Keratinocyte (primary cell): ENCODE data around the gene TGM4. TPM values are rescaled to one million over a fixed set of nuclear protein-coding genes. Genes with fewer than 3 reads are reported as not detected.
A peak's percentile ranks its signal among the peaks of the same experiment; 100 is the strongest.

Experiments
- DNase-seq: peaks from one replicate; pipeline ENCODE4 v3.0.0-alpha.2; 2011; ENCODE audit warnings: low read depth, missing footprints, low spot score
- FAIRE-seq: peaks from 2 replicates; lab custom pipeline; 2011; peaks lifted over from hg19 to GRCh38; lab: Jason Lieb, UNC
- H2AFZ ChIP-seq: 2 replicates; pipeline ENCODE4 v1.6.0; 2012; ENCODE audit warnings: low read length, control low read depth, inconsistent platforms; ENCODE audit not compliant: control insufficient read depth
- H3K27ac ChIP-seq: 2 replicates; pipeline ENCODE4 v1.5.1; 2011; ENCODE audit warnings: low read length; ENCODE audit not compliant: control insufficient read depth, insufficient read depth
- H3K27me3 ChIP-seq: 3 replicates; pipeline ENCODE4 v1.6.0; 2011; ENCODE audit warnings: low read length; ENCODE audit not compliant: control insufficient read depth, insufficient read depth; ENCODE audit errors: extremely low read depth
- H3K36me3 ChIP-seq, 2 experiments: 2 replicates in 1 of 2; 3 replicates in 1 of 2; pipeline ENCODE4 v1.5.1; 2011; ENCODE audit warnings: low read length in 2 of 2, mild to moderate bottlenecking in 1 of 2; ENCODE audit not compliant: control insufficient read depth in 2 of 2, insufficient read depth in 2 of 2; ENCODE audit errors: extremely low read depth in 1 of 2
- H3K4me1 ChIP-seq: 3 replicates; pipeline ENCODE4 v1.5.1; 2011; ENCODE audit warnings: low read length; ENCODE audit not compliant: control insufficient read depth, insufficient read depth; ENCODE audit errors: extremely low read depth
- H3K4me2 ChIP-seq: 3 replicates; pipeline ENCODE4 v1.6.0; 2011; ENCODE audit warnings: low read depth, low read length; ENCODE audit not compliant: control insufficient read depth, insufficient read depth; ENCODE audit errors: extremely low read depth
- H3K4me3 ChIP-seq, 3 experiments: fragments of 200-600 bp in 1 of 3; sonication (generic) in 1 of 3; 2 replicates in 2 of 3; 3 replicates in 1 of 3; pipeline ENCODE4 v1.5.1; 2011 to 2016; ENCODE audit warnings: low read length in 3 of 3, mild to moderate bottlenecking in 3 of 3, control low read depth in 2 of 3, inconsistent platforms in 1 of 3, low read depth in 1 of 3, mixed read lengths in 1 of 3, mixed run types in 1 of 3, moderate library complexity in 1 of 3; ENCODE audit not compliant: control insufficient read depth in 2 of 3, insufficient read depth in 2 of 3; ENCODE audit errors: extremely low read depth in 1 of 3
- H3K79me2 ChIP-seq: 2 replicates; pipeline ENCODE4 v1.6.0; 2012; ENCODE audit warnings: low read length; ENCODE audit not compliant: control insufficient read depth, insufficient read depth
- H3K9ac ChIP-seq: 3 replicates; pipeline ENCODE4 v1.6.0; 2011; ENCODE audit warnings: low read length; ENCODE audit not compliant: control insufficient read depth, insufficient read depth; ENCODE audit errors: extremely low read depth
- H3K9me1 ChIP-seq: 3 replicates; pipeline ENCODE4 v1.6.0; 2011; ENCODE audit warnings: low read length; ENCODE audit not compliant: control insufficient read depth, insufficient read depth; ENCODE audit errors: extremely low read depth
- H3K9me3 ChIP-seq: 2 replicates; pipeline ENCODE4 v1.5.1; 2012; ENCODE audit warnings: low read depth, low read length; ENCODE audit not compliant: control insufficient read depth
- H4K20me1 ChIP-seq: 3 replicates; pipeline ENCODE4 v1.6.0; 2011; ENCODE audit warnings: low read length; ENCODE audit not compliant: control insufficient read depth, insufficient read depth; ENCODE audit errors: extremely low read depth
- EZH2 ChIP-seq: IDR thresholded peaks from one replicate; pipeline ENCODE4 v1.6.1; 2012; ENCODE audit warnings: inconsistent platforms, mild to moderate bottlenecking, low read length, moderate library complexity
- dilution Hi-C: fragments of 300-500 bp; cut with MboI; formaldehyde crosslinking; loops from one replicate; pipeline ENCODE4 v1.7.0; 2020; ENCODE audit warnings: low sequenced_read_pairs; ENCODE audit not compliant: extremely low pct_ligation_motif_present
- polyA plus RNA-seq, 5 experiments: library from polyadenylated mRNA; depleted of rRNA in 3 of 5; stranded (reverse) in 3 of 5; stranded (forward) in 1 of 5; unstranded in 1 of 5; fragments of >200 nt; gene quantifications; 1 replicate in 1 of 5; 2 replicates in 3 of 5; 3 replicates in 1 of 5; pipeline versions ENCODE4 v1.2.1 to v1.2.3, GENCODE V29; 2011 to 2012; ENCODE audit warnings: missing spikeins in 2 of 5, low read depth in 1 of 5, low replicate concordance in 1 of 5
- TF ChIP-seq, protein P1 (sequence below), 3 experiments: IDR thresholded peaks in 1 of 3; conservative IDR thresholded peaks in 1 of 3; optimal IDR thresholded peaks in 1 of 3; 2 replicates in 2 of 3; 3 replicates in 1 of 3; pipeline versions ENCODE3 to v1.5.1; 2011; ENCODE audit warnings: low read length in 3 of 3, mild to moderate bottlenecking in 3 of 3, moderate library complexity in 2 of 3, control low read depth in 1 of 3, inconsistent platforms in 1 of 3; ENCODE audit not compliant: insufficient read depth in 2 of 3; ENCODE audit errors: extremely low read depth in 1 of 3

The TGM4 gene
- polyA plus RNA-seq, 1 donor (not counting 4 experiments of a cell fraction or from before 2014, with no cell fraction given), result 1.3 TPM

- Histone ChIP-seq H3K9me3 (no peaks in the 10 kb centered on the region), H4K20me1 (no peaks in the 10 kb centered on the region), H3K79me2 (no peaks in the 10 kb centered on the region), H3K4me3 (peak overlapping the region in 1 of 3 experiments; percentile 1), H3K9me1 (no peaks in the 10 kb centered on the region), H3K4me2 (peak overlapping the region; percentile 70), H3K27me3 (no peaks in the 10 kb centered on the region), H3K36me3 (no peaks in the 10 kb centered on the region), H3K4me1 (peaks cover 51% of the 10 kb centered on the region), H3K27ac (peak overlapping the region; percentile 98), H2AFZ (peak overlapping the region; percentile 14), H3K9ac (peak overlapping the region; percentile 74)
- TF ChIP-seq, protein P1, sequence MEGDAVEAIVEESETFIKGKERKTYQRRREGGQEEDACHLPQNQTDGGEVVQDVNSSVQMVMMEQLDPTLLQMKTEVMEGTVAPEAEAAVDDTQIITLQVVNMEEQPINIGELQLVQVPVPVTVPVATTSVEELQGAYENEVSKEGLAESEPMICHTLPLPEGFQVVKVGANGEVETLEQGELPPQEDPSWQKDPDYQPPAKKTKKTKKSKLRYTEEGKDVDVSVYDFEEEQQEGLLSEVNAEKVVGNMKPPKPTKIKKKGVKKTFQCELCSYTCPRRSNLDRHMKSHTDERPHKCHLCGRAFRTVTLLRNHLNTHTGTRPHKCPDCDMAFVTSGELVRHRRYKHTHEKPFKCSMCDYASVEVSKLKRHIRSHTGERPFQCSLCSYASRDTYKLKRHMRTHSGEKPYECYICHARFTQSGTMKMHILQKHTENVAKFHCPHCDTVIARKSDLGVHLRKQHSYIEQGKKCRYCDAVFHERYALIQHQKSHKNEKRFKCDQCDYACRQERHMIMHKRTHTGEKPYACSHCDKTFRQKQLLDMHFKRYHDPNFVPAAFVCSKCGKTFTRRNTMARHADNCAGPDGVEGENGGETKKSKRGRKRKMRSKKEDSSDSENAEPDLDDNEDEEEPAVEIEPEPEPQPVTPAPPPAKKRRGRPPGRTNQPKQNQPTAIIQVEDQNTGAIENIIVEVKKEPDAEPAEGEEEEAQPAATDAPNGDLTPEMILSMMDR (optimal IDR thresholded peaks at IDR 0.05 in 1 of 3, IDR thresholded peaks at IDR 0.05 in 1 of 3, conservative IDR thresholded peaks at IDR 0.05 in 1 of 3; ENCODE audit: extremely low read depth in 1 of 3, insufficient read depth in 2 of 3, low read length in 3 of 3), result no peak
- TF ChIP-seq EZH2, result no peak
- dilution Hi-C loops, result no loop called here
- no peak for DNase-seq
- no peak for FAIRE-seq
These were observed 12.7 kb downstream of the TGM4 start for GRCh38 chr3:44887101-44887500.

GRCh38 chr3:44890258-44890657, 15.8 kb downstream of the TGM4 start:
- Histone ChIP-seq H3K4me2 (no peak overlapping the region), H3K36me3 (no peaks in the 10 kb centered on the region), H3K9ac (no peak overlapping the region), H2AFZ (no peak overlapping the region), H3K9me1 (no peaks in the 10 kb centered on the region), H3K79me2 (no peaks in the 10 kb centered on the region), H3K9me3 (no peaks in the 10 kb centered on the region), H4K20me1 (no peaks in the 10 kb centered on the region), H3K27ac (no peak overlapping the region), H3K4me1 (peaks cover 39% of the 10 kb centered on the region), H3K27me3 (no peaks in the 10 kb centered on the region), H3K4me3 (no peak overlapping the region)
- no peak for DNase-seq
- dilution Hi-C loops, result no loop called here
- TF ChIP-seq, protein P1 (optimal IDR thresholded peaks at IDR 0.05 in 1 of 3, IDR thresholded peaks at IDR 0.05 in 1 of 3, conservative IDR thresholded peaks at IDR 0.05 in 1 of 3; ENCODE audit: extremely low read depth in 1 of 3, insufficient read depth in 2 of 3, low read length in 3 of 3), result no peak
- TF ChIP-seq EZH2, result no peak
- no peak for FAIRE-seq
